ENCODE measurements around the gene ASB18.

The ASB18 gene

DNA sequence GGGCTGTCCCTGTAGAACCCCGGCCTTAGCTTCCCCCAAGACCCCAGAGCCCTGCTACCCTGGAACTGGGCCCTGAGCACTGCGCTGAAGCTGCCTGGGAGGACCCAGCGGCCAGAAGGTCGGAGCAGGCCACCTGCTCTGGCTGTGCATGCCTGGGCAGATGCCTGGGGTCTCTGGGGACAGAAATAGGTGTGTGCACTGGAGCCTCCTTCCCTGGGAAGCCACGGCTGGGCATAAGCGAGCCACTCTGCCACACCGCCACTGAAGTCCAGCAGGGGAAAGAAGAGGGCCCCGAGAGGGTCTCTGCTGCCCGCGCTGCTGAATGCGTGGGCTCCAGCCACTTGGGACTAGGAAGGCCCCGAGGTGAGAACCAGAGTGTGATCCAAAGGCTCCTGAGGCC is 102.7 kb downstream of the ASB18 start:
- no peak for DNase-seq

DNA sequence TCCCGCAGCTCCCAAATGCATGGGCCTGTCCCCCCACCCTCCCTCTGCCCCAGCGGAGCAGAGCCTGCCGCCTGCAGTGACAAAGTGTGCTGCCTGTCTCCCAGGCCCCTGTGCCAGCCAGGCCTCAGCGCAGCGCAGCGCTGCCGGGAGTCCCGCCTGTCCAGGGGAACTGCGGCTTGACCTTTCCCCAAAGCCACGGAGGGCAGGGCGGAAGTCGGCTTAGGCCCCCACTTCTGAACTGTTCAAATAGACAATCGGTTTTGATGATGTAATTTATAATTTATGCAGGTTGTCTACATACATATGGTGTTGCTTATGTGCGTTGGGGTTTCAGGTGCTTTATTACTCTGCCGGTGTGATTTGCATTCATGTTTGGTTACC is 103.1 kb downstream of the ASB18 start:
- DNase-seq, result no peak

DNA sequence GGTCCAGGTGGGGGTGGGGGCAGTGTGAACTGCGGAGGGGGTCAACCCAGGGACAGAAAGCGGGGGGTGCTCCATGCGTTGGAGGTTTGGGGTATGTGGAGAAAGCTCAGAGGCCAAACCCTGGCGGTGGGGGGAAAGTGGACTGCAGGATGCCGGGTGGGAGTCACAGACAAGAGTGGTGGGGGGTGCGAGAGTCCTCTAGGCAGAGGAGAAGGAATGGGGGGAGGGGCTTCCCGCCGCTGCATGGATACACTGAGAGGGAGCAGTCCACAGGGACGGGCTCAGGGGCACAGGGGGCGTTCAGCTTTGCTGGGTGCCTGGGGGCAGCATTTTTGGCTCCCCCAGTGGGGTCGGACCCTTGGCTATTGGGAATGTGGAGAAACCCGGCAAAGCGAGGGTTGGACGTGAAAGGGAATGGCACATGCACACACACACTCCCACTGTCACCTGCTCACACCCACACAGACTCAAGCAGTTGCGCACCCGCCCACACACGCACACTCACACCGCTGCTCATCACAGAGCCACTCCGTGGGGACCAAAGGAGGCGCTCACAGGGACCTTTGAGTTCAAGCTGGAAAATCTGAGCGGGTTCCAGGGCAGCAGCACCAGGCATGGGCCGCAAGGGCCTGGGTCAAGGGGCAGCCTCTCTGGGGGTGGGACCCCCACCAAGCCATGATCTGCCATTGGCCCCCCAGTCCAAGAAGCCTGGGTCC is 103.7 kb downstream of the ASB18 start:
- DNase-seq, result no peak

- DNase-seq, result no peak
These were observed 104.4 kb downstream of the ASB18 start for GRCh38 chr2:236159778-236160170.

DNA sequence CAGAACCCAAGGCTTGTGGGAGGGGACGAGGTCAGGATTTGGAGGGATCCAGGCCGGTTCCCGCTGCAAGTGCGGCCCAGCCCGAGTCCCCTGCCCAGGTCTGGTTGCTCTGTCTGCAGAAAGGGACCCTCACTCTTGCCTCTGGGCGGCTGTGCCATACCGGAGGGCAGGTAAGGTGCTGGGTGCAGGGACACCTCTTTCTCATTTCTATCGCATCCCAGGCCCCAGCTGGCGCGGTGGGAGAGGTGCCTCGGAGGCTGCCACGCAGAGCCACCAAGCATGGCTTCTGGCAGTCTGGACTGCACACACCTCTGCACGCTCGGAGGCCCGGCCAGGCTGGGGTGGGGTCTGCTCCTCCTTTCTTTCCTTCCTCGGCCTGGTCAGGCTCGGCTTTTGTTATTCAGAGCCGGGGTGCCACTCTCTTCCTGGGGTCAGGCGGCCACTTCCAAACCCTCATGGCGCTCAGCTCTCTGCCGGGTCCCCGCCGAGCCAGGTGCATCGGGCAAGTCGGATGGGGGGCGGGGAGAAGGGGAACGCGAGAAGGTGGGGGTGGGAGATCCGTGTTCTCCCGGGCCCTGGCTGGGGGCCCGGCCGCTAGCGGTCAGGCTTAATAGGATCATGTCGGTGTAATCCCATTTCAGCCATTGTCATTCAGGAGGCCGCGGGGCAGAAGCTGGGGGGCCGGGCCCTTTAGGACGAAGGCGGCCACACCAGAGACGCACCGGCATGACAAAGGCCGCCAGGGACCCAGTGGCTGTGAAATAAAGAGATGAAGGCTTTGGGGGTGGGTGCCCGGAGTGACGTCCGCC is 105.0 kb downstream of the ASB18 start:
- no peak for DNase-seq

GRCh38 chr2:236157815-236158498 is 106.2 kb downstream of the ASB18 start:
- no peak for DNase-seq

DNA sequence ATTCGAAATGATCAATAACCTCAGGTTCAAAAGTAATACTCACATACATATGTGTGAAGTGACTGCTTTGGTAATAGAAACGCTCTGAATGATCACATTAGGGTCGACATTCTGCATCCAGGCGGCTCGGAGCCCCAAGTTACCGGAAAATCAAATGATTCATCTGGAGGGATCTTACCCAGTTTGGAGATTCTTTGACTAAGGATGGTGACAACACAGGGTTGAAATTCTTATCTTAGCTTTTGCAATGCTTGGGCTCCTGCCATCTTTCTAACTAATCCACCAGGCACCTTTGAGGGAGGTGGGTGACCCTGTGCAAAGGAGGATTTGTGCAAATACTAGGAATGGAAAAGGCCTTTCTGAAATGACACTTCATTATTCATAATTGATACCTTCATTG is 106.8 kb downstream of the ASB18 start:
- DNase-seq, result no peak

GRCh38 chr2:236156860-236157194 is 107.4 kb downstream of the ASB18 start:
- DNase-seq, result no peak

DNA sequence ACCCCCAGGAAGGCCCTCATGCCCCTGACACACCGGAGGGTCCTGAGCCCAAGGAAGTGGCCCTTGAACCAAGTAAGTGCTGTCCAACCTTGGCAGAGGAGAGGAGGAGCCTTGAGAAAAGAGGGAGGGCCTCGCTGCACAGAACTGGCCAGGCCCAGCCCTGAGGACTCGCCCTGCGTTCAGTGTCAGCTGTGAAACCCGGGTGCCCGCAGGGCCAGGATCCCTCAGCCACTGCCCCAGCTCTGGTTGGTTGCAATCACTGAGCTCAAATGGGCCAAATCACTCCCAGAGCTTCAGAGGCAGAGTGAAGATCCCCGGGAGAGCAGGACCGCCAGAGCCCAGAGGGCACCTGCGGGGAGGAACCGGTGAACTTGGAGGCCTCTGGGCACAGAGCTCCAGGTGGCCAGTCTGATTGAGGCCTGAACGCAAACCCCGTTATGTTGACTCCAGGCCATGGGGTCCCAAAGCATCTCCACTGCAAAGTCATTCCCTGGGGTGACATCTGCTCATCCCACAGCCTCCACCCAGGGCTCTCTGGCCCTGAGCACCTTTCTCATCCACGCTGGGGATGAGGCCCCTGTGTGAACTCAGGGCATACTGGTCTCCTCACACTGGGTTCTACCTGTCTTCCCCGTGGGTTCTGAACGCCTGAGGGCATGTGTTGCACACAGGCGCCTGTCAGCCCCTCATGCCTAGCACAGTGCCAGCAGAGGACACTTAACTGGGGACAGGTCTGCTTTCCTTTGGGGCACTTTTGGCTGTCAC is 107.9 kb downstream of the ASB18 start:
- no peak for DNase-seq

GRCh38 chr2:236155406-236155805 is 108.8 kb downstream of the ASB18 start:
- no peak for DNase-seq

DNA sequence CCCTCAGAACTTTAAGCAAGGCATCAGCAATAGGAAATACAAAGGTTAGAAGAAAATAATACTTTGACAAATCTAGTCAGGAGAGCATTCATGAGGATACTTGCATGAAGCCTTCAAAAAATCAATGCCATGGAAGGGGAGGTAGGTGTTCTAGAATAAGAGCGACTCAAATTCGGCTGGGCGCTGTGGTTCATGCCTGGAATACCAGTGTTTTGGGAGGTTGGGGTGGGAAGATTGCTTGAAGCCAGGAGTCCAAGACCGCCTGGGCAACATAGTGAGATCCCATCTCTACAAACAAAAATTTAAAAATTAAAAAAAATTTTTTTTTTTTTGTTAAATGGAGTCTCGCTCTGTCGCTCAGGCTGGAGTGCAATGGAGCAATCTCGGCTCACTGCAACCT is 117.8 kb downstream of the ASB18 start:
- no peak for DNase-seq

GRCh38 chr2:236143811-236144210 is 120.4 kb downstream of the ASB18 start:
- DNase-seq, result no peak

Data from NCI-H2081 (cell line).